Endodermal cell (in vitro differentiated cells): Measurements from ENCODE around the gene LSM12. TPM values are rescaled to one million over a fixed set of nuclear protein-coding genes. Genes with fewer than 3 reads are reported as not detected.

Source experiments
- DNase-seq: peaks from one replicate; pipeline ENCODE4 v3.0.0-alpha.2; 2017
- H3K27ac ChIP-seq: 2 replicates; pipeline ENCODE4 v1.5.1; 2013; ENCODE audit warnings: mild to moderate bottlenecking, low read depth, low read length, moderate library complexity
- H3K27me3 ChIP-seq: 2 replicates; pipeline ENCODE4 v1.6.1; 2013; ENCODE audit warnings: mild to moderate bottlenecking, low read length, moderate library complexity; ENCODE audit not compliant: insufficient read depth, control insufficient read depth, poor library complexity, severe bottlenecking
- H3K36me3 ChIP-seq: 2 replicates; pipeline ENCODE4 v1.7.0; 2013; ENCODE audit warnings: mild to moderate bottlenecking, low read length, moderate library complexity; ENCODE audit not compliant: control insufficient read depth, insufficient read depth
- H3K4me1 ChIP-seq: one replicate; pipeline ENCODE4 v1.7.0; 2013; ENCODE audit warnings: low read length; ENCODE audit not compliant: control insufficient read depth, insufficient read depth
- H3K4me3 ChIP-seq: 2 replicates; pipeline ENCODE4 v1.5.1; 2013; ENCODE audit warnings: mild to moderate bottlenecking, low read length, moderate library complexity
- H3K9ac ChIP-seq: 2 replicates; pipeline ENCODE4 v1.6.1; 2013; ENCODE audit warnings: mild to moderate bottlenecking, low read length, moderate library complexity; ENCODE audit not compliant: poor library complexity, severe bottlenecking; ENCODE audit errors: extremely low read depth
- H3K9me3 ChIP-seq: 2 replicates; pipeline ENCODE4 v1.6.1; 2013; ENCODE audit warnings: mild to moderate bottlenecking, low read length, moderate library complexity; ENCODE audit not compliant: control insufficient read depth
- H3K27ac Mint-ChIP-seq: 2 replicates; pipeline ENCODE4 v1.8.0; 2020; ENCODE audit warnings: mixed read lengths
- H3K27me3 Mint-ChIP-seq: 2 replicates; pipeline ENCODE4 v1.8.0; 2021; ENCODE audit warnings: mild to moderate bottlenecking, mixed read lengths; ENCODE audit not compliant: insufficient read depth
- H3K36me3 Mint-ChIP-seq: 2 replicates; pipeline ENCODE4 v1.8.0; 2020; ENCODE audit warnings: low read depth, mixed read lengths
- H3K4me1 Mint-ChIP-seq: 2 replicates; pipeline ENCODE4 v1.8.0; 2020; ENCODE audit warnings: mixed read lengths
- H3K4me3 Mint-ChIP-seq: 2 replicates; pipeline ENCODE4 v1.8.0; 2020; ENCODE audit warnings: mild to moderate bottlenecking, moderate library complexity, mixed read lengths
- H3K9me3 Mint-ChIP-seq: 2 replicates; pipeline ENCODE4 v1.8.0; 2020; ENCODE audit warnings: mild to moderate bottlenecking, mixed read lengths
- CTCF ChIP-seq: fragments of 200-600 bp; sonication (generic); conservative IDR thresholded peaks from 2 replicates; pipeline ENCODE4 v1.5.0; 2021; ENCODE audit warnings: antibody characterized with exemption, mild to moderate bottlenecking
- WGBS, 2 experiments: methylation state at CpG; one replicate each; pipeline versions ENCODE4 v1.1.5 to v1.1.7; 2013; ENCODE audit warnings: missing lambda C conversion rate in 2 of 2, mixed read lengths in 1 of 2; ENCODE audit not compliant: insufficient coverage in 1 of 2, insufficient read length in 1 of 2; 5-methylcytosine and 5-hydroxymethylcytosine counted together
- total RNA-seq, 2 donors: library from RNA; stranded (reverse); fragmentation: NEBNext Ultra II Directional in 1 of 2; extraction: Animal tissue kit (Norgen Biotek cat#: 25700) in 1 of 2; gene quantifications; 2 replicates in 1 of 2; 3 replicates in 1 of 2; pipeline ENCODE4 v1.2.1, GENCODE V29; 2021

LSM12 gene
- total RNA-seq, 2 donors from 2014 or later = 97.7 to 102 TPM

GRCh38 chr17:44076716-44077594 is 10.5 kb upstream of the LSM12 start:
- peaks cover 1% of the 10 kb centered on the region for H3K4me1 Mint-ChIP-seq
- H3K9ac ChIP-seq = no peak overlapping the region
- H3K9me3 Mint-ChIP-seq = no peaks in the 10 kb centered on the region
- no peaks in the 10 kb centered on the region for H3K4me1 ChIP-seq
- H3K36me3 Mint-ChIP-seq = peaks cover 46% of the 10 kb centered on the region
- H3K9me3 ChIP-seq = no peaks in the 10 kb centered on the region
- no peak for TF ChIP-seq CTCF
- peaks cover 35% of the 10 kb centered on the region for H3K36me3 ChIP-seq
- H3K27ac Mint-ChIP-seq = no peak overlapping the region
- H3K27ac ChIP-seq = no peak overlapping the region
- 85% methylated on average over 6 of the region's 6 CpGs; no CpG with 5 or more reads in 1 of the 2 experiments for WGBS, 2 experiments
- no peaks in the 10 kb centered on the region for H3K27me3 Mint-ChIP-seq
- no peak overlapping the region for H3K4me3 Mint-ChIP-seq
- peak; percentile 50 for DNase-seq
- H3K4me3 ChIP-seq = no peak overlapping the region
- no peaks in the 10 kb centered on the region for H3K27me3 ChIP-seq

- Histone ChIP-seq H3K36me3 (peaks cover 31% of the 10 kb centered on the region), H3K4me3 (no peak overlapping the region), H3K4me1 (peaks cover 3% of the 10 kb centered on the region), H3K27me3 (no peaks in the 10 kb centered on the region), H3K27ac (no peak overlapping the region), H3K9me3 (no peaks in the 10 kb centered on the region), H3K9ac (no peak overlapping the region)
- TF ChIP-seq CTCF = no peak
- Mint-ChIP-seq H3K9me3 (no peaks in the 10 kb centered on the region), H3K4me3 (no peak overlapping the region), H3K4me1 (peaks cover 5% of the 10 kb centered on the region), H3K27ac (peak overlapping the region; percentile 58), H3K27me3 (no peaks in the 10 kb centered on the region), H3K36me3 (peaks cover 38% of the 10 kb centered on the region)
- DNase-seq = peak; percentile 49
- WGBS, 2 experiments = 93 to 96% methylated on average over 4 to 10 of the region's 10 CpGs
Observed at GRCh38 chr17:44075598-44076293, 9.3 kb upstream of the LSM12 start.

GRCh38 chr17:44074911-44075285 is 8.4 kb upstream of the LSM12 start:
- peaks cover 3% of the 10 kb centered on the region for H3K4me1 ChIP-seq
- H3K27ac ChIP-seq = no peak overlapping the region
- Mint-ChIP-seq H3K27ac (no peak overlapping the region), H3K36me3 (peaks cover 30% of the 10 kb centered on the region), H3K4me1 (peaks cover 5% of the 10 kb centered on the region), H3K27me3 (no peaks in the 10 kb centered on the region), H3K4me3 (no peak overlapping the region), H3K9me3 (no peaks in the 10 kb centered on the region)
- TF ChIP-seq CTCF = no peak
- H3K36me3 ChIP-seq = peaks cover 29% of the 10 kb centered on the region
- no peak overlapping the region for H3K4me3 ChIP-seq
- DNase-seq = no peak
- no peaks in the 10 kb centered on the region for H3K27me3 ChIP-seq
- H3K9me3 ChIP-seq = no peaks in the 10 kb centered on the region
- no peak overlapping the region for H3K9ac ChIP-seq
- WGBS, 2 experiments = 96 to 98% methylated on average over 6 to 9 of the region's 9 CpGs
